ENCODE results near the gene CCSER1. TPM values are rescaled to one million over a fixed set of nuclear protein-coding genes. Genes with fewer than 3 reads are reported as not detected.

The CCSER1 gene
- total and polyA plus RNA-seq, 2 experiments from 2014 or later: 2.9 to 3.4 TPM

- no peaks in the 10 kb centered on the region for H3K9me2 ChIP-seq (ENCODE audit: insufficient read depth)
Observed at GRCh38 chr4:90345549-90346215, 218.5 kb downstream of the CCSER1 start.

GRCh38 chr4:90349636-90350035, 222.4 kb downstream of the CCSER1 start:
- TF ChIP-seq EZH2 (IDR thresholded peaks at IDR 0.05; ENCODE audit: low read depth, unreplicated experiment): no peak
- no peak for TF ChIP-seq ZNF114 (CRISPR knock-in tag; IDR thresholded peaks at IDR 0.05)
- TF ChIP-seq STAT1 (IDR thresholded peaks at IDR 0.05; ENCODE audit: unreplicated experiment): no peak
- TF ChIP-seq CTCF (conservative IDR thresholded peaks at IDR 0.05; ENCODE audit: low read depth in 2 of 2): no peak
- no peak for TF ChIP-seq NANOG (IDR thresholded peaks at IDR 0.05; ENCODE audit: borderline replicate concordance)

More at GRCh38 chr4:90345549-90346215, 218.5 kb downstream of the CCSER1 start:
- H3K4me3 Mint-ChIP-seq: no peak overlapping the region
- Histone ChIP-seq H3K27me3 (ENCODE audit: insufficient read depth) (no peaks in the 10 kb centered on the region), H4K20me1 (replicated peaks; ENCODE audit: insufficient read depth) (no peaks in the 10 kb centered on the region), H3F3A (replicated peaks; ENCODE audit: low read depth) (no peaks in the 10 kb centered on the region), H3K4me2 (no peak overlapping the region), H3K4me1 (ENCODE audit: insufficient read depth) (no peaks in the 10 kb centered on the region), H3K27ac (ENCODE audit: low read depth) (no peak overlapping the region), H3K79me2 (replicated peaks; ENCODE audit: insufficient read depth) (no peaks in the 10 kb centered on the region), H3K4me3 (no peak overlapping the region), H3K36me3 (ENCODE audit: insufficient read depth) (no peaks in the 10 kb centered on the region), H2AFZ (no peak overlapping the region)
- peaks cover 2% of the 10 kb centered on the region for H3K27me3 Mint-ChIP-seq (ENCODE audit: insufficient read depth, low read depth, poor library complexity)
- H3K4me1 Mint-ChIP-seq: no peaks in the 10 kb centered on the region
- no peaks in the 10 kb centered on the region for H3K9me3 Mint-ChIP-seq
- DNase-seq (ENCODE audit: low spot score): no peak
- H3K36me3 Mint-ChIP-seq (ENCODE audit: low read depth): no peaks in the 10 kb centered on the region
- no peak for ATAC-seq
- TF ChIP-seq EZH2phosphoT487 (IDR thresholded peaks at IDR 0.05; ENCODE audit: unreplicated experiment) (no peak), EZH2 (IDR thresholded peaks at IDR 0.05; ENCODE audit: low read depth, unreplicated experiment) (no peak), CREB1 (CRISPR knock-in tag; IDR thresholded peaks at IDR 0.05; ENCODE audit: low read depth) (no peak), POLR2AphosphoS5 (IDR thresholded peaks at IDR 0.05; ENCODE audit: low read depth) (no peak), ZNF331 (CRISPR knock-in tag; IDR thresholded peaks at IDR 0.05; ENCODE audit: low read depth) (no peak), STAT1 (IDR thresholded peaks at IDR 0.05; ENCODE audit: unreplicated experiment) (no peak)
- H3K27ac Mint-ChIP-seq: no peak overlapping the region

More at GRCh38 chr4:90349636-90350035, 222.4 kb downstream of the CCSER1 start:
- Histone ChIP-seq H3K27me3 (ENCODE audit: insufficient read depth) (no peaks in the 10 kb centered on the region), H3K4me1 (ENCODE audit: insufficient read depth) (no peaks in the 10 kb centered on the region), H3K36me3 (ENCODE audit: insufficient read depth) (no peaks in the 10 kb centered on the region), H3K4me3 (no peak overlapping the region), H2AFZ (no peak overlapping the region), H4K20me1 (replicated peaks; ENCODE audit: insufficient read depth) (no peaks in the 10 kb centered on the region), H3K9me2 (ENCODE audit: insufficient read depth) (no peaks in the 10 kb centered on the region), H3K27ac (ENCODE audit: low read depth) (no peak overlapping the region), H3F3A (replicated peaks; ENCODE audit: low read depth) (no peaks in the 10 kb centered on the region), H3K79me2 (replicated peaks; ENCODE audit: insufficient read depth) (no peaks in the 10 kb centered on the region), H3K4me2 (no peak overlapping the region)
- H3K4me1 Mint-ChIP-seq: no peaks in the 10 kb centered on the region
- DNase-seq (ENCODE audit: low spot score) (no peak), ATAC-seq (no peak)
- no peaks in the 10 kb centered on the region for H3K36me3 Mint-ChIP-seq (ENCODE audit: low read depth)
- no peaks in the 10 kb centered on the region for H3K9me3 Mint-ChIP-seq
- no peak overlapping the region for H3K4me3 Mint-ChIP-seq
- no peak overlapping the region for H3K27ac Mint-ChIP-seq
- H3K27me3 Mint-ChIP-seq (ENCODE audit: insufficient read depth, low read depth, poor library complexity): no peaks in the 10 kb centered on the region
